IPS-NIHi7 (cell line): ENCODE measurements around the gene SLC50A1.

ENCODE experiments used
- DNase-seq: peaks from one replicate; pipeline ENCODE4 v3.0.0; 2012; ENCODE audit warnings: mixed read lengths; ENCODE audit errors: extremely low spot score

The SLC50A1 gene

GRCh38 chr1:155170101-155170785 is 34.6 kb downstream of the SLC50A1 start:
- no peak for DNase-seq

DNA sequence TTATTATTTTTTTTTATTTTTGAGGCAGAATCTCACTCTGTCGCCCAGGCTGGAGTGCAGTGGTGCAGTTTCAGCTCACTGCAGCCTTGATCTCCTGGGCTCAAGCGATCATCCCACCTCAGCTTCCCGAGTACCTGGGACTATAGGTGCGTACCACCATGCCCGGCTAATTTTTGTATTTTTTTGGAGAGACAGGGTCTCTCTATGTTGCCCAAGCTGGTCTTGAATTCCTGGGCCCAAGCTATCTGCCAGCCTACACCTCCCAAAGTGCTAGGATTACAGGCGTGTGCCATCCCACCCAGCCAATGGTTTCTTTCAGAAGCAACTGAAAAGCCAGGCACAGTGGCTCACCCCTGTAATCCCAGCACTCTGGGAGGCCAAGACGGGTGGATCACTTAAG is 35.2 kb downstream of the SLC50A1 start:
- no peak for DNase-seq

DNA sequence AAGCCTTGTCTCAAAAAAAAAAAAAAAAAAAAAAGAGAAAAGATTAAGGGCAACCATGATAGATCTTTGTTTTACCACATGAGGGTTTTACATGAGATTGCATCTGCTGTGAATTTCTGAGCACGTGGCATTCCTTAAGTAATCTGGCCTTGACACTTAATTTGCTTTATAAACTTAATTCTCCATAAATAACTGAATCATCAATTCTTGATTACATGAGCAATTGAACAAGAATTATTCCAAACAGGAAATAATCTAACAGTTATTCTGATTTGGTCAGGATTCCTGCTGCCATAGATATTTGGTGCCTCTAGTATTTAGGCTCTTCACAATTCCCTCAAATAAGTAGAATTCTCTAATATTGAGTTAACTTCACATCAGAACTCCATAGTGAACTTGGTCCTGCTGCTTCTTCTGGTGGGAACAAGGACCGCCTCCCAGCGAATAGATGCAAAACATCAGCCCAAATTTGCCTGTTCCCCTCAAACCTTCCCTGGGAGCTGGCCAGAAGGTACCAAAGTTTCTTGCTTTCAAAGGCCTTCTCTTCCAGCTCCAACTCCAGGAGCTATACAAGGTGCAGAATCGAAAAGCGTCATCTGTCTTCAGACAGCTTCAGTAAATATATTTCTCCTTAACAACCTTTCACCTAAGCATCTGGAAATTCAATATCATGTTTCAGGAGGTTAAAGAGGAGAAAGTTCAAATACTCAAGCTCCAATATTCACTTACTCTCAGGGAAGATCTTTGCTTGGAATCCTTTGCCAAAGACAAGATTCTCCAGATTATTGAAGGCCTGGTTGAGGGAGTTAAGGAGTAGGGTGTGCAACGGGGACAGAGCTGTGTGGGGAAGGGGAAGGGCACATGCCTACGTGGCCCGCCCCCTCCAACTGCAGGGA is 36.4 kb downstream of the SLC50A1 start:
- DNase-seq: no peak

GRCh38 chr1:155172732-155173477 is 37.3 kb downstream of the SLC50A1 start, which contains the start of gene KRTCAP2:
KRTCAP2 (minus strand) TSS chr1:155173304; CDS start chr1:155173224, 80 bp downstream.
- DNase-seq: peak; percentile 98

- DNase-seq: peak; percentile 72
Observed at GRCh38 chr1:155173478-155174323, 38.0 kb downstream of the SLC50A1 start, which contains the start of gene TRIM46. TRIM46 (plus strand) TSS chr1:155173849; CDS start chr1:155173967, 118 bp downstream.

DNA sequence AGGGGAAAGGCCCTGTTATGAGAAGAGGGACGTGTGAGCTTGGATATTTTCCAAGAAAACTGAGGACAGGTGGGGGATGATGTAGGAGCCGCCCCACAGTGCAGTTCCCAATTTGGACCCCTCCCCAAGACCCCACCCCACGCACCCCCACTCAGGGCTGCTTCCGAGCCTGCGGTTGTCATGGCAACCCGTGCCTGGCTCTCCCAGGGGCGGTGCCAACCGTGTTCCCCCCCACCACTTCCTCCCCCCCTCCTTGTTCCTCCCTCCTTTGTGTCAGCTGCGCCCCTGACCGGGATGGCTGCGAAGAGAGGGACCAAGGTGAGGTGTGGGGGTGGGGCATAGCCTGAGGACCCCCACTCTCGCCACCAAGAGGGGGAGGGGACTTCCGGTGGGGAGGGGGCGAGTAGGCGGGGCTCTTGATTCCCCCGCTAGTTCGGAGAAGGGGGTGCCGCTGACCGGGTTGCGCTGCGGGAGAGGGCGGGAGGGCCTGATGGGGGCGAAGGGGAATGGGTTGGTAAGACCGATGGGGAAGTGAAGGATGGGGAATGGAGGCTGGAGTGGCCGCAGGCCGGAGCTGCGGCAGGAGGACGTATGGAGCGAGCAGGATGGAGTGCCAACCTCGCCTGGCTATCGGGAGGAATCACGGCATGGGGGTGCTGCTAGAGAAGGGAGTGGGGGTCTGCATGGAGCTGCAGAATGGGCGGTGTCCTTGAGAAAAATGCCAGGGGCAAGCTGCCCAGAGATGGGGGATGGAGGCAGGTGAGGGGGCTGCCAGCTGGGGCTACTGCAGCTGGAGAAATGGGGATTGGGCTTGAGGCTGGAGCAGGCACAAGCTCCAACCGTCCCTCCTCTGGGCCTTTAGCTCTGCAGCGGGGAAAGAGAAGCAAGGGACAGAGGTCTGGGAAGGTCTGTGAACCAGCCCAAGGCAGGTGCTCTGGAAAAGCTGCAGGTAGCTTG is 39.0 kb downstream of the SLC50A1 start:
- DNase-seq: peak; percentile 78

DNA sequence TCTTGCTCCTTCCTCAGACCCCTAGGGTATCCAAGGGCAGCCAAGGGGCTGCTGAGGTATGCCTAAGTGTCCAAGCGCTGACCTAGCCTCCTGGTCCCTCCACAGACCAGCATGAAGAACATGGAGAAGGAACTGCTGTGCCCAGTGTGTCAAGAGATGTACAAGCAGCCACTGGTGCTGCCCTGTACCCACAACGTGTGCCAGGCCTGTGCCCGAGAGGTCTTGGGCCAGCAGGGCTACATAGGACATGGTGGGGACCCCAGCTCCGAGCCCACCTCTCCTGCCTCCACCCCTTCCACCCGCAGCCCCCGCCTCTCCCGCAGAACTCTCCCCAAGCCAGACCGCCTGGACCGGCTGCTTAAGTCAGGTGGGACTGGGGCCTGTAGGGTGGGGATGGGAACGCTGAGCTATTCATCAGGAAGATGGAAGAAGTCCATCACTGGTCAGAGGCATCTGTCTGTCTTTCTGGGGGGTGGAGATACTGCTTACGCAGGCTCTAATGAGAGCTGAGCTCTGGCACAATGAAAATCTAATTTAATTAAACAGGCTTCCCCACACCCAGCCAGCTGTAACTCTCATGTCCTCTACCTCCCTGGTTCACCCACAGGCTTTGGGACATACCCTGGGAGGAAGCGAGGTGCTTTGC is 39.8 kb downstream of the SLC50A1 start:
- DNase-seq: peak; percentile 4

DNA sequence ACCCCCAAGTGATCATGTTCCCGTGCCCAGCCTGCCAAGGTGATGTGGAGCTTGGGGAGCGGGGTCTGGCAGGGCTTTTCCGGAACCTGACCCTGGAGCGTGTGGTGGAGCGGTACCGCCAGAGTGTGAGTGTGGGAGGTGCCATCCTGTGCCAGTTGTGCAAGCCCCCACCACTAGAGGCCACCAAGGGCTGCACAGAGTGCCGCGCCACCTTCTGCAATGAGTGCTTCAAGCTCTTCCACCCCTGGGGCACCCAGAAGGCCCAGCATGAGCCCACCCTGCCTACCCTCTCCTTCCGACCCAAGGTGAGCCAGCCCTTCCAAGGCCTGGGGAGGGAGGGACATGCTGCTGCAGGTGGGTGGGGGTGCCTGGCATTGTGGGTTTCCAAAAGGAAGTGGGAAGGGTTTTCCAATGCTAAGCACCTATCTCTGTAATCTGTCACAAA is 40.3 kb downstream of the SLC50A1 start:
- no peak for DNase-seq

GRCh38 chr1:155176544-155177071 is 41.0 kb downstream of the SLC50A1 start:
- DNase-seq: peak; percentile 91

- DNase-seq: no peak
Observed at GRCh38 chr1:155177192-155177917, 41.7 kb downstream of the SLC50A1 start.

GRCh38 chr1:155177918-155178281 is 42.2 kb downstream of the SLC50A1 start:
- DNase-seq: no peak

GRCh38 chr1:155178441-155179111 is 42.9 kb downstream of the SLC50A1 start:
- no peak for DNase-seq

- DNase-seq: no peak
Observed at GRCh38 chr1:155179112-155180031, 43.7 kb downstream of the SLC50A1 start.

DNA sequence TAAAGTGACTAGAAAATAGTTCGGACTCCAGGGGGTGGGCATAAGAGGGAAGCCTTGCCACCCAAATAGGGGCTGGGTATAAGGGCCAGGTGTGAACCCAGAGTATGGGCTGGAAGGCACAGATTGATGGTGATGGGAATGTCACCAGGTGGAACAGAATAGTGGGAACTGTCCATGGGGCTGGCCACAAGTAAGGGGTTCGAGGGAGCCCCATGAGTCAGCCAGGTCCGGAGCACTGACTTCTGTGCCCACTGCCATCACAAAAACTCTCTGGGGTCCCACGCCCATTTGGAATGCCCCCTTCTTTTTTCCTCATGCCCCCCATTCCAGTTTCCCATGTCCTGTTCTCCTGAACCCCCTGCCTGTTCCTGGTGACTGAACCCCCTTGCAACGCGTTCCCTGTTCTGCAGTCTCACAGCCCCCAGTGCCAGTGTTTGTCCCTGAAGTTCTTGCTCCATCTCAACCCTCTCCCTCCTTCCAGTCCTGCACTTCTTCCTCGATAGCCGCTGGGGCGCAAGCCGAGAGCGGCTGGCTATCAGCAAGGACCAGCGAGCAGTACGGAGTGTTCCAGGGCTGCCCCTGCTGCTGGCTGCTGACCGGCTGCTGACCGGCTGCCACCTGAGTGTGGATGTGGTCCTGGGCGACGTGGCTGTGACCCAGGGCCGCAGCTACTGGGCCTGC is 45.9 kb downstream of the SLC50A1 start:
- no peak for DNase-seq

- no peak for DNase-seq
Observed at GRCh38 chr1:155182052-155182550, 46.4 kb downstream of the SLC50A1 start.

DNA sequence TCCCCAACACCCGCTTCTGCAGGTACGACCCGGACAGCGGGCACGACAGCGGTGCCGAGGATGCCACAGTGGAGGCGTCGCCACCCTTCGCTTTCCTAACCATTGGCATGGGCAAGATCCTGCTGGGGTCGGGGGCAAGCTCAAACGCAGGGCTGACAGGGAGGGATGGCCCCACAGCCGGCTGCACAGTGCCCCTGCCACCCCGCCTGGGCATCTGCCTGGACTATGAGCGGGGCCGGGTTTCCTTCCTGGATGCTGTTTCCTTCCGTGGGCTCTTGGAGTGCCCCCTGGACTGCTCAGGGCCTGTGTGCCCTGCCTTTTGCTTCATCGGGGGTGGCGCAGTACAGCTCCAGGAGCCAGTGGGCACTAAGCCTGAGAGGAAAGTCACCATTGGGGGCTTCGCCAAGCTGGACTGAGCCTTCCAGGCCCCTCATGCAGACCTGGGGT is 48.1 kb downstream of the SLC50A1 start:
- no peak for DNase-seq
